ENCODE data around the gene SHROOM1. TPM values are rescaled to one million over a fixed set of nuclear protein-coding genes. Genes with fewer than 3 reads are reported as not detected.
A peak's percentile ranks its signal among the peaks of the same experiment; 100 is the strongest.

SHROOM1 gene
- total RNA-seq, 1 donor from 2014 or later: 6.5 TPM

DNA sequence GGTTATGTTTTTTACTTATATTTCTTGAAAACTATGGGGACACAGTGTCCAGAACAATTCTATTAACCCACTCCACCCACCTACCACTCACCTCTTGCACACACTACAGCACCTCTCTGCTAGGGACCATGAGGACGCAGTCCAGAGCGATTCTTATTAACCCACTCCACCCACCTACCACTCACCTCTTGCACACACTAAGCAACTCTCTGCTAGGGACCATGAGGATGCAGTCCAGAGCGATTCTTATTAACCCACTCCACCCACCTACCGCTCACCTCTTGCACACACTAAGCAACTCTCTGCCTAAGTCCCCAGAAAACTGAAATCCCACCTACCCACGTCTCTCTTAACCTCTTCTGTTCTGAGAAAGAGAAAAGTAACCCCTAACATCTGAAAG, 2.2 kb upstream of the SHROOM1 start:
- peaks cover 44% of the 10 kb centered on the region for H3K27me3 Mint-ChIP-seq (ENCODE audit: low read depth)
- H3K9me3 Mint-ChIP-seq: no peaks in the 10 kb centered on the region
- H3K36me3 Mint-ChIP-seq (ENCODE audit: low read depth): no peaks in the 10 kb centered on the region
- TF ChIP-seq, protein P1, sequence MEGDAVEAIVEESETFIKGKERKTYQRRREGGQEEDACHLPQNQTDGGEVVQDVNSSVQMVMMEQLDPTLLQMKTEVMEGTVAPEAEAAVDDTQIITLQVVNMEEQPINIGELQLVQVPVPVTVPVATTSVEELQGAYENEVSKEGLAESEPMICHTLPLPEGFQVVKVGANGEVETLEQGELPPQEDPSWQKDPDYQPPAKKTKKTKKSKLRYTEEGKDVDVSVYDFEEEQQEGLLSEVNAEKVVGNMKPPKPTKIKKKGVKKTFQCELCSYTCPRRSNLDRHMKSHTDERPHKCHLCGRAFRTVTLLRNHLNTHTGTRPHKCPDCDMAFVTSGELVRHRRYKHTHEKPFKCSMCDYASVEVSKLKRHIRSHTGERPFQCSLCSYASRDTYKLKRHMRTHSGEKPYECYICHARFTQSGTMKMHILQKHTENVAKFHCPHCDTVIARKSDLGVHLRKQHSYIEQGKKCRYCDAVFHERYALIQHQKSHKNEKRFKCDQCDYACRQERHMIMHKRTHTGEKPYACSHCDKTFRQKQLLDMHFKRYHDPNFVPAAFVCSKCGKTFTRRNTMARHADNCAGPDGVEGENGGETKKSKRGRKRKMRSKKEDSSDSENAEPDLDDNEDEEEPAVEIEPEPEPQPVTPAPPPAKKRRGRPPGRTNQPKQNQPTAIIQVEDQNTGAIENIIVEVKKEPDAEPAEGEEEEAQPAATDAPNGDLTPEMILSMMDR (conservative IDR thresholded peaks at IDR 0.05): no peak
- peaks cover 12% of the 10 kb centered on the region for H3K4me1 Mint-ChIP-seq
- peak overlapping the region; percentile 61 for H3K4me3 Mint-ChIP-seq
- H3K27ac Mint-ChIP-seq (ENCODE audit: unreplicated experiment): peak overlapping the region; percentile 7
- no peak for DNase-seq (ENCODE audit: low read depth, low spot score)

DNA sequence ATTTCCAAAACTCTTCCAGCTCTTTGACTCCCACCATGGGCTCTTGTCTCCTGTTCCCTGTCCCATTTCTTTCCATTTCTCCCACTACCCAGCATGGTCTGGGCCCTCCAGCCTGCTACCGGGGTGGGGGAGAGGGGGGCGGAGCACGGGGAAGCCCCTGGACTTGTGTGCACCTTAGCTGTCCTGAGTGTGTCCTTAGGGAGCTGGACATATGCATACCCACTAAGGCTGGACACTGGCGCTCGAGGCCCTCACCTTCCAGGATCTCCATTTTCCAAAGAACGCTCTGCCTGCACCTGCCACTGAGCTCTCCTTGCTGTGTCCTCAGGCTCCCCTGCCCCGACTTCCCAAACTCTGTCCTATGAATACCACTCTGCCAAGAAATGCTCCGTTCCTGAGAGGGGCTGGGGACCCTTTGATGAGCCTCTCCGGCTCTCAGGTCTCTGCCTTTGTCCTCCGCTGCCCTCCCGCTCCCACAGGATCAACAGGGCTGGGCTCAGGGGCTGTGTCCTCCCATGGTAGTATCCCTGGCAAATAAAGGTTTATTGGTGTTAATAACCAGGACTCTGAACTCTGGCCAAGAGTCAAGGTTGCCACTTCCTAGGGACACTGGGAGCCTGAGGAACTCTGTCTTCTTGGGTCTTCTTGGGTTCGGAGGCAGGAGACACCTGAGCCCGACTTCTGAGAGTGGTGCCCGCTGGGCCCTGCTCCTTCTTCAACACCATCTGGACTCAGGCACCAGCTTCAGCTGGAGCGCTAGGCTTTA, 831 bp upstream of the SHROOM1 start:
- Mint-ChIP-seq H3K36me3 (ENCODE audit: low read depth) (no peaks in the 10 kb centered on the region), H3K4me1 (peaks cover 16% of the 10 kb centered on the region), H3K27ac (ENCODE audit: unreplicated experiment) (no peak overlapping the region), H3K4me3 (peak overlapping the region; percentile 81), H3K9me3 (no peaks in the 10 kb centered on the region), H3K27me3 (ENCODE audit: low read depth) (peaks cover 58% of the 10 kb centered on the region)
- TF ChIP-seq, protein P1 (conservative IDR thresholded peaks at IDR 0.05): no peak
- DNase-seq (ENCODE audit: low read depth, low spot score): no peak

DNA sequence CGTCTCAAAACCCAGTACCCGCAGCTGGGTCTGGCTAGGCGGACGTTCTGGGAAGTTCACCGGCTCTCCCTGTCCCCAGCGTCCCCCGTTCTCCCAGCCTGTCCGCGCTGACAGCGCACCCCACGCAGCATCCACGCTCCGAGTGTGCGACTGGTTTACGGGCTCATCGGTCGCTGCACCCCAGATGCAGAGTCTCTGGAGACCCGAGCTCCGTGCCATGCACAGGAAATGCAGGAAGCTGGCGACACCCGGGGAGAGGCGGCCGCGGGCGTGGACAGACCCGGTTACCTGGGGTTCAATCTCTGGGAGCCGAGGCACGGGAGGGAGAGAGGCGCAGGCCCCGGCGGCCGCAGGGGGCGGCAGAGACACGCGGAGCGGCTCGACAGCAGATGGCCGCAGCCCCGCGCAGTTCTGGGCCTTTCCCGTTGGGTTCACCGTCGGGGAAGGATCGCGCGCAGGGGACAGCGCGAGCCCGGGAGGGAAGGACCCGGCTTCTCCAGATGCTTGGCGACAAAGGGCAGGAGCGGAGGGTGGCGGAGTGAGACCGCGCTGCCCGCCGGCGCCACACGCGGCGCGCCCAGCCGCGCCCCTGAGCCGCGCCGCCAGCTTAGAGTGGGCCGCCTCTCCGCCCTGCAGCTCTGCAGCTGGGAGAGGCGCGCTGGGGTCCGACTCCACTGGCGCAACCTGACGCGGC, 558 bp downstream of the SHROOM1 start:
- peaks cover 16% of the 10 kb centered on the region for H3K4me1 Mint-ChIP-seq
- peak overlapping the region; percentile 67 for H3K27ac Mint-ChIP-seq (ENCODE audit: unreplicated experiment)
- TF ChIP-seq, protein P1 (conservative IDR thresholded peaks at IDR 0.05): peak; percentile 88
- no peaks in the 10 kb centered on the region for H3K9me3 Mint-ChIP-seq
- DNase-seq (ENCODE audit: low read depth, low spot score): peak; percentile 68
- peaks cover 65% of the 10 kb centered on the region for H3K27me3 Mint-ChIP-seq (ENCODE audit: low read depth)
- no peaks in the 10 kb centered on the region for H3K36me3 Mint-ChIP-seq (ENCODE audit: low read depth)
- H3K4me3 Mint-ChIP-seq: peak overlapping the region; percentile 85

DNA sequence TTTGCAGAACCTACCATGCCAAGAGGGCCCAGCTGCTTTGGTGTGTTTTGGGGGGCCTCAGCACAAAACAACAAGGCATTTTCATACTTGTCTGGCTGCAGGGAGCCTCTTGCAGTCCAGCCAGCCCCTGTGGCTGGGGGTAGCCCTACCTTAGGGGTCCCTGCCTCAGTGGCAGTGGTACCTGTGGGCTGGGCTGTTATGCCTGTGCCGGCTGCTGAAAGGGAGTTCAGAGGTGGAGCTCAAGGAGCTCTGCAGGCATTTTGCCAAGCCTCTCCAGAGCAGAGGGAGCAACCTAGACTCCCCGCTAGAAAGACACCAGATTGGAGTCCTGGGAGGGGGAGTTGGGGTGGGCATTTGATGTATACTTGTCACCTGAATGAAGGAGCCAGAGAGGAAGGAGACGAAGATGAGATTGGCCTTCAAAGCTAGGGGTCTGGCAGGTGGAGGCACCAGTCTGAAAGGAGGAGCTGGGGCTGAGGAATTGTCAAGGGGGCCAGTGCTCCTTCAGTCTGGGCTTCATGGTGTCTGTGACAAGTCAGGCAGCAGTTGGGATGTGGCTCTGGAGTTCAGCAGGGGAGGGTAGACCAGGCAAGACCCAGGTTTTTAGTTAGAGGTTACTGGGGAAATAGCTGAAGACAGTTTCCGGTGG, 1.5 kb downstream of the SHROOM1 start:
- Mint-ChIP-seq H3K4me3 (peak overlapping the region; percentile 82), H3K4me1 (peaks cover 16% of the 10 kb centered on the region), H3K9me3 (no peaks in the 10 kb centered on the region), H3K27me3 (ENCODE audit: low read depth) (peaks cover 73% of the 10 kb centered on the region), H3K36me3 (ENCODE audit: low read depth) (no peaks in the 10 kb centered on the region), H3K27ac (ENCODE audit: unreplicated experiment) (no peak overlapping the region)
- no peak for DNase-seq (ENCODE audit: low read depth, low spot score)
- TF ChIP-seq, protein P1 (conservative IDR thresholded peaks at IDR 0.05): no peak

DNA sequence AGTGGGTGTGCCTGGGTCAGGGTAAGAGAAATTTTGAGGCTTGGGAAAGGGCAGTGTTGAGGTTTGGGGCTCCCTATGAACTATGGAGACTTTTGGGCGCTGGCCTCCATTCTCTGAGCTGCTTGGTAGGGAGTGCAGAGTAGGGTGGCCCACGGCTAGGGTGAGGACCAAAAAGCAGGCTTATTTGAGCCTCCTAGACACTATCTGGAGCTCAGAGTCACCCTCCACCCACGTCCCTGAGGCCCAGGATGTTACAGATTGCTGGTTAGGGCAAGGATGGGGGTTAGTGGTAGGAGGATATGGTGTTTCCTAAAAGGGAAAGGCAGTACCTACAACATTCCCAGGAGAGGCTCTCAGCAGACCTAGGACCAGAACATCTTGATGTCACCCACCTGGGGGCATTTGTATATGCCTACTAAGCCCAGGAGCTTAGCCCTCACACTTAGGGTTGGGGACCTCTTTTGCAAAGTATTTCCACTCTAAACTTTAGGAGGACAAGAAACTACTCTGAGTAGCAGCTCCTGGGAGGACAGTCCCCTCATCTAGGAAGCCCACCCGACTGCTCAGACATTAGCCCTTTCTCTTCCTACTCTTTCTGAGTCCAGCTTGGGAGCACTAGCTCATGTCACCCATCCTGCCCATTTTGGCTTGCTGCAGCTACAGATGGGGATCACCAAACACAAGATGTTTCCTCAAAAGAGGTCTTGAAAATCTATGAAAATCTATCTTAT, 2.3 kb downstream of the SHROOM1 start:
- peaks cover 16% of the 10 kb centered on the region for H3K4me1 Mint-ChIP-seq
- peaks cover 71% of the 10 kb centered on the region for H3K27me3 Mint-ChIP-seq (ENCODE audit: low read depth)
- TF ChIP-seq, protein P1 (conservative IDR thresholded peaks at IDR 0.05): no peak
- no peak for DNase-seq (ENCODE audit: low read depth, low spot score)
- peak overlapping the region; percentile 82 for H3K4me3 Mint-ChIP-seq
- H3K27ac Mint-ChIP-seq (ENCODE audit: unreplicated experiment): no peak overlapping the region
- H3K36me3 Mint-ChIP-seq (ENCODE audit: low read depth): no peaks in the 10 kb centered on the region
- H3K9me3 Mint-ChIP-seq: no peaks in the 10 kb centered on the region
